NCI-H1930 (cell line): ENCODE results near the gene RCAN2.

Experiments used
- DNase-seq, 2 experiments: peaks; one replicate each; lab custom pipeline; 2025; lab: John Stamatoyannopoulos, UW

RCAN2 gene

DNA sequence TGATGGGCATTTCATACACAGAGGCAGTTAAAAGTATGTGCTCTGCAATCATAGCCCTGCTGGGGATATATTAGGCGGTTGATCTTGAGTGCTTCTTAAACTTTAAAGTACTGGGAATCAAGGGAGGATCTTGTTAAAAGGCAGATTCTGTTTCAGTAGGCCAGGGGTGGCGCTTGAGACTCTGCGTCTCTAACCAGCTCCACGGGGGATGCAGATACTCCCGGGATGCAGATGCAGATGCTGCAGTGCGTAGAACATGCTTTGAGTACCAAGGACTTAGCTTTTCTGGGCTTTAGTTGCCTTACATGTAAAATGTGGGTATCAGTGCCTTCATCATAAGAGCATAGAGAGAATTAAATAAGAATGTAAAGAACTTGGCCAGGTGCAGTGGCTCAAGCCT is 276.0 kb downstream of the RCAN2 start:
- DNase-seq = no peak

DNA sequence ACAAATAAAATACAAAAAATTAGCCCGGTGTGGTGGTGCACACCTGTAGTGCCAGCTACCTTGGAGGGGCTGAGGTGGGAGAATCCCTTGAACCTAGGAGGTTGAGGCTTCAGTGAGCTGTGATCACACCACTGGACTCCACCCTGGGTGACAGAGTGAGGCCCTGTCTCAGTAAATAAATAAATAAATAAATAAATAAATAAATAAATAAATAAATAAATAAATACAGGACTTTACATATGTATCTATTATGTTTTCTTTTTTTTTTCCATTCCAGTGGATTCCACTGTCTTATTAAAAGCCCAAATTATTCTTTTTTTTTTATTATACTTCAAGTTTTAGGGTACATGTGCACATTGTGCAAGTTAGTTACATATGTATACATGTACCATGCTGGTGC is 279.3 kb downstream of the RCAN2 start:
- DNase-seq = no peak

DNA sequence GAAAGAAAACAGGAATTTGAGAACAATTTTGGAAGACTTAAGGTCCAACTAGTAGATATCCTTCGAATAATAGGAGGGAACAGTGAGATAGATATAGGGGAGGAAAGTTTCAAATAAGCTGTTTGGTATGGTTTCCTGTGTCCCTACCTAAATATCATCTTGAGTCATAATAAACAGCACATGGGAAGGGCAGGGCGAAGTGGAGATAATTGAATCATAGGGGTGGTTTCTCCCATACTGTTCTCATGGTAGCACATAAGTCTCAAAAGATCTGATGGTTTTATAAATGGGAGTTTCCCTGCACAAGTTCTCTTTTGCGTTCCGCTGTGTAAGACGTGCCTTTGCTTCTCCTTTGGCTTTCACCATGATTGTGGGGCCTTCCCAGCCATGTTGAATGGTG is 281.0 kb downstream of the RCAN2 start:
- DNase-seq = no peak

DNA sequence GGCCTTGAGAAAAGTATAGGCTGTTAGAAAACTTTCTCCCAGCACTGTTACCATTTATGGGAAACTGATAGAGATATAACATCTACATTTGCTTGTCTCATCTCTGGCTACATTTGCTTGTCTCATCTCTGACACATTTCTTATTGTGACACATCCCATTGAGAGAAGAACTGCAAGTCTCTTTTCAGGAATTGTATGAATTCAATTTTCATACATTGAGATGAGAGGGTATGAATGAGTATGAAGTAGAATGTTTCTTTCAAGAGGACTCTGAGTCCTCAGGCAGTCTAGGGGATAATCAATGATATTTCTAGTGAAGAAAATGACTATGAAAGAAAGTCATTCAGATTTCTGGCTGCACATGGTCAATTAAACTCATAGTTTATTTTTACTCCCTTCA is 282.9 kb downstream of the RCAN2 start:
- no peak for DNase-seq

DNA sequence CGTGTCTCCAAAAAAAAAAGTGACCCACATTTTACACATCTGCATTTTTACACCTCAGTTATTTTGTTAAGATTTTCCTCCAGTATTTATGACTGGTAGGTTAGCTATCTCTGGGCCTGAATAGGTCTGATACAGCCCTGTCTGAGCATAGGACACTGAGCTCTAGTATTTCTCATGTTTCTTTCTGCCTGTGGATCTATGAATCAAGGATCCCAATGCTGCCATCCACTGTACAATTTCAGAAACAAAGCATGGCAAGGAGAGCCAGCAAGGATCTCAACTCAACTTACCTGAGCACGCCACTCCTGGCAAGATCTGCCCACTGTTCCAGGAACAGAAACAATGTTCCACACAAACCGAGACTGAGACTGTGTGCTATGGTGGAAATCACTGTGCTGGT is 284.1 kb downstream of the RCAN2 start:
- no peak for DNase-seq

DNA sequence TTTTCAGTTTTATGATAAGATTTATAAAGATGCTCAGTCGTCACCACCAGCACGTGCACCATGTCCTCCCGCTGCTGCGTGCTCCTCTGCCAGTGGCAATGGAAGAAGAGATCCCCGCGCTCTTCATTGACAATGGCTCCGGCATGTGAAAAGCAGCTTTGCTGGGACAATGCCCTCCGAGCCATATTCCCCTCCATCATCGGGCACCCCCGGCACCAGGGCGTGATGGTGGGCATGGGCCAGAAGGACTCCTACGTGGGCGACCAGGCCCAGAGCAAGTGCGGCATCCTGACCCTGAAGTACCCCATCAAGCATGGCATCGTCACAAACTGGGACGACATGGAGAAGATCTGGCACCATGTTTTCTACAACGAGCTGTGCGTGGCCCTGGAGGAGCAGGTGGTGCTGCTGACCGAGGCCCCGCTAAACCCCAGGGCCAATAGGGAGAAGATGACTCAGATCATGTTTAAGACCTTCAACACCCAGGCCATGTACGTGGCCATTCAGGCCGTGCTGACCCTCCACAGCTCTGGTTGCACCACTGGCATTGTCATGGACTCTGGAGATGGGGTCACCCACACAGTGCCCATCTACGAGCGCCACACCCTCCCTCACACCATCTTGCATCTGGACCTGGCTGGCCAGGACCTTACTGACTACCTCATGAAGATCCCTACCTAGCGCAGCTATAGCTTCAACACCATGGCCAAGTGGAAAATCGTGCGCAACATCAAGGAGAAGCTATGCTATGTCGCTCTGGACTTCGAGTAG is 286.2 kb downstream of the RCAN2 start:
- DNase-seq = no peak

GRCh38 chr6:46203391-46204177 is 287.7 kb downstream of the RCAN2 start:
- DNase-seq = no peak

DNA sequence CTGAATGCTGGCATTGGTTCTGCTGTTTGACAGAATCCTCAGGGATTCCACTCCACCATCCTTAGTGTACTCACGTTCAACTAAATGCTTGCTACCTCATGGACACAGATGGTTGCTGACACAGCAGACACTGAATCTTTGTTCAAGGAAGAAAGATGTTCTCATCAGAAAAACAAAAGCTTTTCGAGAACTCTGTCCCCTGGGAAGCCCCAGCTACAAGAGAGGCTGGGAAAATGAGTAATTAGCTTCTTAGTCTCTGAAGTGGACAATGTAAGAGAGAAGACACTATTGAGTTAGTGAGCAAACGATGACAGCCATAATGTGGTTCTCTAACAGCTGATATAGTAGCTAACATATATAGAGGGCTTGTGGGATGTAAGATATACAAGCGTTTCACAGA is 289.5 kb downstream of the RCAN2 start:
- DNase-seq = no peak

GRCh38 chr6:46199387-46199786 is 291.9 kb downstream of the RCAN2 start:
- no peak for DNase-seq

- DNase-seq = no peak
Measured at GRCh38 chr6:46191961-46192360, 299.3 kb downstream of the RCAN2 start.

DNA sequence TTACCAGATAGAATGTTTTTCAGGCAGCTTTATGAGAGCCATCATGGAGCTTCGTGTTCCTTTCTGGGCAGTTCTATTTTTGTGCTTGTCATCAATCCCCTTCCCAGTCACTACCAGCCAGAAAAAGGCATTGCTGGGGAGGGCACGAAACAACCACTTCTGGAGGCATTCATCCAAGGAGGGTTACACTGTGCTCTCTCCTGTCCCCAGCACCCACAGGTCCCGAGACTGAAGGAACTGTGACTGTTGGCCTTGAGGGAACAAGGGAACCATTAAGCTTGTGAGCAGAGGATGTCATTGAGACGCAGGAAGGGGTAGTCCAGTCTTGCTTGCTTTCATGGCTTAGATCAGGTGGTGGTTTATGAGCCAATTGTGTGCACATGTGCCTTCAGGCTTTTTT is 300.4 kb downstream of the RCAN2 start:
- no peak for DNase-seq

GRCh38 chr6:46189726-46190125 is 301.5 kb downstream of the RCAN2 start:
- no peak for DNase-seq

- DNase-seq = no peak
Measured at GRCh38 chr6:46186583-46186982, 304.7 kb downstream of the RCAN2 start.

GRCh38 chr6:46184114-46184513 is 307.1 kb downstream of the RCAN2 start:
- no peak for DNase-seq

- DNase-seq = no peak
Measured at GRCh38 chr6:46175976-46176375, 315.3 kb downstream of the RCAN2 start.

- DNase-seq = no peak
Measured at GRCh38 chr6:46175446-46175845, 315.8 kb downstream of the RCAN2 start.

DNA sequence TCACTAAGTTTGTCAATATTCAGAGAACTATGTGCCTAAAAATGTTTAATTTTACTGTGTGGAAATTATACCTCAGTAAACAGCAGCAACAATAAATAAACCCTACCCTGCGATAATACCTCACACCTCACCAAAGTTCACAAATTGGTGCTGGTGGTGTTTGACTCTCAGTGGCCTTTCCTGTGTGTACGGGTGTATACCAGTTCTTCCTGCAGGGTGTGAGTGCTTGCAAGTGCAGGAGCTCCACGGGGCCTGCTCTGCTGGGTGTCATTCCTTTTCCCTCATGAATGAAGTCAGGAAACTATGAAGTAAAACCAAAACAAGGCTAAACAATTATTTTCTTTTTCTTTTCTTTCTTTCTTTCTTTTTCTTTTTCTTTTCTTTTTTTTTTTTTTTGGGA is 316.3 kb downstream of the RCAN2 start:
- no peak for DNase-seq

DNA sequence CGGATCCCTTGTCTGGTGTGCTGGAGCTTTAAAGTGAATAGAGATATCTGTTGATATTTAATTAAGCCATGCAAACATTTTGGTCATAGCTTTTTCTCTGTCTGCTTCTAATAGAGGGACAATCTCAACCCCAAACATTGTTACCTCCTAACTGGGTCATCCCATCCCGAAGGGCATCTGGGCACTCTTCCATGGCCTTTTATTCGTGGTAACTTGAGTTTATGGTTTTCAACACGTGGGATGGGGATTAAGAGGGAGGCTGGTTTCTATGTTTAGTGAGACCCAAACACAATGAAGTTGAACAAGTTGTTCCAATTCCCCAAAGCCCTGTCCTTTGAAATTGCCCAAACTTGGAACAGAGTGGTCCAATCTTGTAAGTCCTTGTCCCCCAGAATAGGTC is 319.1 kb downstream of the RCAN2 start:
- no peak for DNase-seq
